Gastrocnemius medialis (tissue), 4 donors: ENCODE measurements around the gene SCIN.

Experiments
- POLR2A ChIP-seq, 2 donors: fragments of 450-650 bp; IDR thresholded peaks; one replicate each; pipeline ENCODE4 v1.6.1; 2017; ENCODE audit warnings: antibody characterized with exemption in 2 of 2, mild to moderate bottlenecking in 2 of 2, moderate library complexity in 2 of 2
- TF ChIP-seq, protein P1 (sequence below), 5 experiments: fragments of 450-650 bp in 3 of 5; fragments of 200-600 bp in 2 of 5; sonication (generic) in 2 of 5; IDR thresholded peaks in 4 of 5; conservative IDR thresholded peaks in 1 of 5; 1 replicate in 4 of 5; 2 replicates in 1 of 5; pipeline ENCODE4 v1.5.1; 2016 to 2019; ENCODE audit warnings: antibody characterized with exemption in 5 of 5, mild to moderate bottlenecking in 3 of 5, moderate library complexity in 3 of 5

DNA sequence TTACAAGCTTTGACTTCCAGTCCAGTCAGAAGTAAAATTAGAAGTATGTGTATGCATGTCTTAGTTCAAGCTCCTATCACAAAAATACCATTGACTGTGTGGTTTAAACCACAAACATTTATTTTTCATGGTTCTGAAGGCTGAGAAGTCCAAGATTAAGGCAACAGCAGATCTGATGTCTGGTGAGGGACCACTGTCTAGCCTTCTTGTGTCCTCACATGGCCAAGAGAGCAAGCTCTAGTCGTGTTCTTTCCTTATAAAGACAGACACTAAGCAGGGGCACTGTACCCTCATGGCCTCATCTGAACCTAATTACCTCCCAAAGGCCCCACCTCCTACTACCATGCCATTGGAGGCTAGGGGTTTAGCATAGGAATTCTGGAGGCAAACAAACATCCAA, 75.6 kb downstream of the SCIN start:
- TF ChIP-seq, protein P1, sequence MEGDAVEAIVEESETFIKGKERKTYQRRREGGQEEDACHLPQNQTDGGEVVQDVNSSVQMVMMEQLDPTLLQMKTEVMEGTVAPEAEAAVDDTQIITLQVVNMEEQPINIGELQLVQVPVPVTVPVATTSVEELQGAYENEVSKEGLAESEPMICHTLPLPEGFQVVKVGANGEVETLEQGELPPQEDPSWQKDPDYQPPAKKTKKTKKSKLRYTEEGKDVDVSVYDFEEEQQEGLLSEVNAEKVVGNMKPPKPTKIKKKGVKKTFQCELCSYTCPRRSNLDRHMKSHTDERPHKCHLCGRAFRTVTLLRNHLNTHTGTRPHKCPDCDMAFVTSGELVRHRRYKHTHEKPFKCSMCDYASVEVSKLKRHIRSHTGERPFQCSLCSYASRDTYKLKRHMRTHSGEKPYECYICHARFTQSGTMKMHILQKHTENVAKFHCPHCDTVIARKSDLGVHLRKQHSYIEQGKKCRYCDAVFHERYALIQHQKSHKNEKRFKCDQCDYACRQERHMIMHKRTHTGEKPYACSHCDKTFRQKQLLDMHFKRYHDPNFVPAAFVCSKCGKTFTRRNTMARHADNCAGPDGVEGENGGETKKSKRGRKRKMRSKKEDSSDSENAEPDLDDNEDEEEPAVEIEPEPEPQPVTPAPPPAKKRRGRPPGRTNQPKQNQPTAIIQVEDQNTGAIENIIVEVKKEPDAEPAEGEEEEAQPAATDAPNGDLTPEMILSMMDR (IDR thresholded peaks at IDR 0.05 in 4 of 5, conservative IDR thresholded peaks at IDR 0.05 in 1 of 5), result no peak
- no peak for TF ChIP-seq POLR2A (IDR thresholded peaks at IDR 0.05)
